ENCODE measurements around the gene LRRC40. TPM values are rescaled to one million over a fixed set of nuclear protein-coding genes. Genes with fewer than 3 reads are reported as not detected.
A peak's percentile ranks its signal among the peaks of the same experiment; 100 is the strongest.
"Not testable (repeated sequence)": the region's sequence is repeated elsewhere in the genome, so short reads cannot be mapped to it uniquely, and the experiment has no call there.

Gene LRRC40
- total RNA-seq, 4 donors from 2014 or later = 5.5 to 15.3 (median 11.8) TPM

- intact Hi-C loops (cut with DNase I) = no loop called here
- H3K36me3 ChIP-seq = peaks cover 0 to 47% (median 3%) of the 10 kb centered on the region in 3 donors
Observed at GRCh38 chr1:70211541-70211940, 6.2 kb upstream of the LRRC40 start.

GRCh38 chr1:70210820-70211219, 5.4 kb upstream of the LRRC40 start:
- intact Hi-C loops (cut with DNase I) = no loop called here
- H3K27ac ChIP-seq = no peak overlapping the region
- peaks cover 8 to 69% (median 20%) of the 10 kb centered on the region in 3 donors for H3K4me1 ChIP-seq

More at GRCh38 chr1:70211541-70211940, 6.2 kb upstream of the LRRC40 start:
- no peak for TF ChIP-seq POLR2A (IDR thresholded peaks at IDR 0.05)
- TF ChIP-seq CTCF (IDR thresholded peaks at IDR 0.05) = no peak
- no peaks in the 10 kb centered on the region for H3K27me3 ChIP-seq
- H3K27ac ChIP-seq = no peak overlapping the region
- no peak overlapping the region for H3K4me3 ChIP-seq
- DNase-seq = no peak
- H3K4me1 ChIP-seq = peaks cover 5 to 65% (median 19%) of the 10 kb centered on the region in 3 donors
- no peaks in the 10 kb centered on the region for H3K9me3 ChIP-seq

GRCh38 chr1:70208292-70208691, 2.9 kb upstream of the LRRC40 start:
- no peaks in the 10 kb centered on the region for H3K9me3 ChIP-seq
- no peaks in the 10 kb centered on the region for H3K27me3 ChIP-seq
- no peak overlapping the region for H3K4me3 ChIP-seq
- no peak overlapping the region for H3K27ac ChIP-seq
- no peak for DNase-seq
- peaks cover 16 to 82% (median 34%) of the 10 kb centered on the region in 3 donors for H3K4me1 ChIP-seq
- TF ChIP-seq CTCF (IDR thresholded peaks at IDR 0.05) (no peak), POLR2A (IDR thresholded peaks at IDR 0.05) (no peak)
- intact Hi-C loops (cut with DNase I) = no loop called here
- 97 to 98% methylated on average over 7 of the region's 7 CpGs for WGBS, 2 donors
- H3K36me3 ChIP-seq = peaks cover 0 to 28% (median 3%) of the 10 kb centered on the region in 3 donors

More at GRCh38 chr1:70210820-70211219, 5.4 kb upstream of the LRRC40 start:
- no peak for TF ChIP-seq CTCF (IDR thresholded peaks at IDR 0.05)
- no peak for TF ChIP-seq POLR2A (IDR thresholded peaks at IDR 0.05)
- H3K36me3 ChIP-seq = peaks cover 0 to 40% (median 3%) of the 10 kb centered on the region in 3 donors
- WGBS, 2 donors = 46 to 47% methylated on average over 1 of the region's 1 CpG
- H3K27me3 ChIP-seq = no peaks in the 10 kb centered on the region
- no peak overlapping the region for H3K4me3 ChIP-seq
- no peaks in the 10 kb centered on the region for H3K9me3 ChIP-seq
- DNase-seq = no peak

GRCh38 chr1:70207492-70207891, 2.1 kb upstream of the LRRC40 start:
- DNase-seq = no peak
- no peaks in the 10 kb centered on the region for H3K27me3 ChIP-seq
- peak overlapping the region in 1 of 4 donors; percentile 79 for H3K4me3 ChIP-seq
- H3K9me3 ChIP-seq = no peaks in the 10 kb centered on the region
- WGBS, 2 donors = 77 to 87% methylated on average over 4 of the region's 4 CpGs
- H3K4me1 ChIP-seq = peaks cover 16 to 82% (median 34%) of the 10 kb centered on the region in 3 donors
- peaks cover 0 to 22% (median 3%) of the 10 kb centered on the region in 3 donors for H3K36me3 ChIP-seq
- TF ChIP-seq POLR2A (IDR thresholded peaks at IDR 0.05) (no peak), CTCF (IDR thresholded peaks at IDR 0.05) (no peak)
- no peak overlapping the region for H3K27ac ChIP-seq
- intact Hi-C loops (cut with DNase I) = no loop called here

GRCh38 chr1:70206833-70207232, 1.5 kb upstream of the LRRC40 start:
- Histone ChIP-seq H3K27ac (peak overlapping the region in 3 of 4 donors; percentile 86 to 94 (median 93)), H3K36me3 (peaks cover 0 to 17% (median 0%) of the 10 kb centered on the region in 3 donors), H3K4me1 (peaks cover 16 to 85% (median 34%) of the 10 kb centered on the region in 3 donors), H3K4me3 (peak overlapping the region in 3 of 4 donors; percentile 77 to 80 (median 79))
- H3K27me3 ChIP-seq; H3K9me3 ChIP-seq; intact Hi-C loops (cut with DNase I); DNase-seq: not testable (repeated sequence)
- WGBS, 2 donors = 73 to 82% methylated on average over 11 to 17 of the region's 17 CpGs

- no peak for DNase-seq
- no peak for TF ChIP-seq POLR2A (IDR thresholded peaks at IDR 0.05)
- TF ChIP-seq CTCF (IDR thresholded peaks at IDR 0.05) = no peak
Observed at GRCh38 chr1:70205071-70205433, 327 bp downstream of the LRRC40 start.

More at GRCh38 chr1:70205071-70205433, 327 bp downstream of the LRRC40 start:
- Histone ChIP-seq H3K9me3 (no peaks in the 10 kb centered on the region), H3K4me1 (peaks cover 16 to 68% (median 32%) of the 10 kb centered on the region in 3 donors), H3K27ac (peak overlapping the region; percentile 86 to 94 (median 92)), H3K27me3 (no peaks in the 10 kb centered on the region), H3K36me3 (peaks cover 0 to 14% (median 0%) of the 10 kb centered on the region in 3 donors), H3K4me3 (peak overlapping the region; percentile 57 to 80 (median 78))
- 1 to 2% methylated on average over 11 of the region's 11 CpGs for WGBS, 2 donors
- intact Hi-C loops (cut with DNase I) = no loop called here
